ENCODE measurements around the gene OR6Y1. TPM values are rescaled to one million over a fixed set of nuclear protein-coding genes. Genes with fewer than 3 reads are reported as not detected.

The OR6Y1 gene
- total RNA-seq, 4 donors from 2014 or later, result not detected

DNA sequence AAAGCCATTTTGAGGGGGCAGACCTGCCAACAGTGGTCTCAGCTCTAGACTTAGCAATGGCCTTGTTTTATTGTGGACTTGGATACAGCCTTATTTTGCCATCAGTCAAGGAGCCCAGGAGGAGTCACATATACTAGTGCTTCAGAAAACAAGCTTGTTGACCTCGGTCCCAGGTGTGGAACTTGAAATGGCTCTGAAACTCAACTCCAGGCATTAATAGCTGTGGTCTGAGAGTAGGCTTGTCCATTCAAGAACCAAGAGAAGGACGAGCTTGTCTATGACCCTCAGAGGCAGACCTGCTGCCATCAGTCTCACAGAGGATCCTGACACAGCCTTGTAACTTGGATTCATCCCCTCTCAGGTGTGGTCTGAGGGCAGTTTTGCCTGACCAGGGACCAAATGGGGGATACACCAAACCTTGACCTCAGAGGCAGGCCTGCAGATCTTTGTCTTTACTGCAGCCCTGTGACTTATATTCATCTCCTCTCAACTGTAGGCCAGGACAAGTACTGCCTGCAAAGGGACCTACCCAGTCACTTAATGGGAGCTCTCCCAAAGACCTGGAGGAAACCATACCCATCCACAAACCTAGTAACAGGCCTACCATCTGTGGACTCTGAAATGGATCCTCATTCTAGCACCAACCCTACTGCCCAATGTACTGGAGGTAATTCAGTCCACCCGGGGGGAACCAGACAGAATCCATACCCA is 33.1 kb downstream of the OR6Y1 start:
- intact Hi-C loops (cut with DNase I; ENCODE audit: low total_unique reads), result no loop called here
- Histone ChIP-seq H3K9me3 (no peaks in the 10 kb centered on the region), H3K36me3 (no peaks in the 10 kb centered on the region), H3K4me3 (no peak overlapping the region), H3K27ac (no peak overlapping the region), H3K4me1 (no peaks in the 10 kb centered on the region), H3K27me3 (no peaks in the 10 kb centered on the region)
- TF ChIP-seq POLR2AphosphoS5 (IDR thresholded peaks at IDR 0.05) (no peak), EP300 (IDR thresholded peaks at IDR 0.05; ENCODE audit: low read depth) (no peak), POLR2A (IDR thresholded peaks at IDR 0.05) (no peak)
- TF ChIP-seq, protein P1, sequence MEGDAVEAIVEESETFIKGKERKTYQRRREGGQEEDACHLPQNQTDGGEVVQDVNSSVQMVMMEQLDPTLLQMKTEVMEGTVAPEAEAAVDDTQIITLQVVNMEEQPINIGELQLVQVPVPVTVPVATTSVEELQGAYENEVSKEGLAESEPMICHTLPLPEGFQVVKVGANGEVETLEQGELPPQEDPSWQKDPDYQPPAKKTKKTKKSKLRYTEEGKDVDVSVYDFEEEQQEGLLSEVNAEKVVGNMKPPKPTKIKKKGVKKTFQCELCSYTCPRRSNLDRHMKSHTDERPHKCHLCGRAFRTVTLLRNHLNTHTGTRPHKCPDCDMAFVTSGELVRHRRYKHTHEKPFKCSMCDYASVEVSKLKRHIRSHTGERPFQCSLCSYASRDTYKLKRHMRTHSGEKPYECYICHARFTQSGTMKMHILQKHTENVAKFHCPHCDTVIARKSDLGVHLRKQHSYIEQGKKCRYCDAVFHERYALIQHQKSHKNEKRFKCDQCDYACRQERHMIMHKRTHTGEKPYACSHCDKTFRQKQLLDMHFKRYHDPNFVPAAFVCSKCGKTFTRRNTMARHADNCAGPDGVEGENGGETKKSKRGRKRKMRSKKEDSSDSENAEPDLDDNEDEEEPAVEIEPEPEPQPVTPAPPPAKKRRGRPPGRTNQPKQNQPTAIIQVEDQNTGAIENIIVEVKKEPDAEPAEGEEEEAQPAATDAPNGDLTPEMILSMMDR (IDR thresholded peaks at IDR 0.05), result no peak
- DNase-seq, result no peak
- WGBS, 2 donors (ENCODE audit: low coverage in 1 of 2), result 64 to 73% methylated on average over 3 of the region's 3 CpGs
- in situ Hi-C loops (cut with MboI; ENCODE audit: low pct_ligation_motif_present in 1 of 4, low pct_unique_long_range_greater_than_20kb in 1 of 4, low sequenced_read_pairs in 3 of 4), result loop anchor here in 2 of 4 donors (25.0 kb wide), 2 partner anchors 466 to 566 kb away; partner anchors contain the start of gene AIM2 (in 1 of the 2)

DNA sequence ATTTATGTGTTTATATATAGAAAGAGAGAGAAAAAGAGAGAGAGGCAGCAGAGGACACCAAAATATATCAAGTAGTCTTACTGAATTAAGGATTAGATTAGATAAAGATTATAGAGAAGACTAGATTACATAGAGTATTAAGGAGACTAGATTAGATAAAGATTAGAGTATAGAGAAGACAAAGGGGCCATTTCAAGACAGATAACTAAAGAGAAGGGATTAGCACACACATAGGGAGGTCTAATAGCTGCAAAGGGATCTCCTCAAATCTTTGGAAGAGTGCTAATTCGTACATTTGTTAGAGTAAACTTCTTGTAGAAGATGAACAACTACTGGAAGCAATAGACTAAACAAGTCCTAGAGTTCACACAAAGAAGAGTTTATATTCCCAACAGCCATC is 34.2 kb downstream of the OR6Y1 start:
- no peaks in the 10 kb centered on the region for H3K36me3 ChIP-seq
- 33 to 38% methylated on average over 1 of the region's 1 CpG for WGBS, 2 donors (ENCODE audit: low coverage in 1 of 2)
- in situ Hi-C loops (cut with MboI; ENCODE audit: low pct_ligation_motif_present in 1 of 4, low pct_unique_long_range_greater_than_20kb in 1 of 4, low sequenced_read_pairs in 3 of 4), result loop anchor here in 2 of 4 donors (25.0 kb wide), 2 partner anchors 467 to 567 kb away; partner anchors contain the start of gene AIM2 (in 1 of the 2)
- intact Hi-C loops (cut with DNase I; ENCODE audit: low total_unique reads), result no loop called here
- no peak overlapping the region for H3K4me3 ChIP-seq
- no peak for TF ChIP-seq POLR2AphosphoS5 (IDR thresholded peaks at IDR 0.05)
- TF ChIP-seq POLR2A (IDR thresholded peaks at IDR 0.05), result no peak
- TF ChIP-seq EP300 (IDR thresholded peaks at IDR 0.05; ENCODE audit: low read depth), result no peak
- TF ChIP-seq, protein P1 (IDR thresholded peaks at IDR 0.05), result no peak
- no peaks in the 10 kb centered on the region for H3K27me3 ChIP-seq
- no peak overlapping the region for H3K27ac ChIP-seq
- H3K9me3 ChIP-seq, result no peaks in the 10 kb centered on the region
- no peak for DNase-seq
- no peaks in the 10 kb centered on the region for H3K4me1 ChIP-seq

DNA sequence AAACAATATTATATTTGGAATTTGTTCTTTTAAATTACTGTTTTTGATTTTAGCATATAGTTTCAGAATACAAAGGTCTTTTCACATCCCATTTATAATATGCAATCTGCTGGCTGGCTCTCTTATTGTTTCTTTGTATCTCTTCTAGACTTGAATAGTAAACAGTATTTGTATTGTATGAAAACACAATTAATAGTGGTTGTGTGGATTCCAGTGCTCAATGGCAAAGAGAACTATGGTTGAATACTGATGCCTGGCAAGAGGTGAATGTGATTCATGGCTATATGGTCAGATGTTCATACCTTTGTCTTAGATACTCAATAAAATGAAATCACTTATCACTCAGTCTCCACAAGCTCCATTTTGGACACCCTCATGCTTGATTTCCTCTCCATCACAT is 37.2 kb downstream of the OR6Y1 start:
- H3K27ac ChIP-seq, result no peak overlapping the region
- intact Hi-C loops (cut with DNase I; ENCODE audit: low total_unique reads), result loop anchor here (5.0 kb wide), 1 partner anchor 100 kb away; no protein-coding TSS in a partner anchor
- DNase-seq, result no peak
- TF ChIP-seq POLR2AphosphoS5 (IDR thresholded peaks at IDR 0.05), result no peak
- H3K36me3 ChIP-seq, result no peaks in the 10 kb centered on the region
- H3K4me3 ChIP-seq, result no peak overlapping the region
- in situ Hi-C loops (cut with MboI; ENCODE audit: low pct_ligation_motif_present in 1 of 4, low pct_unique_long_range_greater_than_20kb in 1 of 4, low sequenced_read_pairs in 3 of 4), result loop anchor here in 2 of 4 donors (25.0 kb wide), 2 partner anchors 470 to 570 kb away; partner anchors contain the start of gene AIM2 (in 1 of the 2)
- H3K27me3 ChIP-seq, result no peaks in the 10 kb centered on the region
- no peaks in the 10 kb centered on the region for H3K9me3 ChIP-seq
- no peaks in the 10 kb centered on the region for H3K4me1 ChIP-seq

DNA sequence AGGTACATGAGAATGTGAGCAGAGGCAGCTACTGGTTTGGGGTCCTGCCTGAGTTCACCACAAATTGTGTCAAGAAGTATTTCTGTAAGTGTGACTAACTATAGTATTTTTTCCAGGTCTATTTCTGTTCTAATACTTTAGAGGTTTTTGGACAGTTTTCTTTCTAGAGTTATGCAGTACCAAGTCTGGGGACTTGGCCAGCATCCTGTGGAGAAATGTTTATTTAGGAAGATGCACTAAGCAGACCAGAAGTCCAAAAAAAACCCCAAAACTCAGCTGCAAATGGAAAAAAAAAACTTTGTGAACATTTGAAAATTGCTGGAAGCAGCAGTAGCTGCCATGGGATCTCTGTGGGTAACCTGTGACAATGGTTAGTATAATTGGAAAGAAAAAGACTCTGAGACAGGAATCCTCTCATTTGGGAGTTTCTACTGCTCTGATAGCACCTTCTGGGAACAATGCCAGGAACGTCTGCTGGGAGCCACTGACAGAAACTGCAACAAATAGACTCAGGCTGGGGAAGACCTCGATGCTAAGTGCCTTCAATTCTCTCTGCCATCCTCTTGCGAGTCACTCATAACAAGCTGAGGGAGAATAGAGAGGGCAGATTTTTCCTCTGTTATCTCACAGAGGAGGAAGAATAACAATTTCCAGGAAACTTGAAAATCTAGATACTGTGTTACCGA is 44.6 kb downstream of the OR6Y1 start:
- no peak for DNase-seq
- WGBS, 2 donors (ENCODE audit: low coverage in 1 of 2), result 47 to 51% methylated on average over 3 to 4 of the region's 4 CpGs
- Histone ChIP-seq H3K27ac (no peak overlapping the region), H3K9me3 (no peaks in the 10 kb centered on the region), H3K27me3 (no peaks in the 10 kb centered on the region), H3K4me3 (no peak overlapping the region), H3K4me1 (no peaks in the 10 kb centered on the region), H3K36me3 (no peaks in the 10 kb centered on the region)
- in situ Hi-C loops (cut with MboI; ENCODE audit: low pct_ligation_motif_present in 1 of 4, low pct_unique_long_range_greater_than_20kb in 1 of 4, low sequenced_read_pairs in 3 of 4), result loop anchor here in 2 of 4 donors (25.0 kb wide), 2 partner anchors 478 to 578 kb away; partner anchors contain the start of gene AIM2 (in 1 of the 2)
- intact Hi-C loops (cut with DNase I; ENCODE audit: low total_unique reads), result no loop called here
- TF ChIP-seq EP300 (IDR thresholded peaks at IDR 0.05; ENCODE audit: low read depth) (no peak), POLR2A (IDR thresholded peaks at IDR 0.05) (no peak), POLR2AphosphoS5 (IDR thresholded peaks at IDR 0.05) (no peak)
- TF ChIP-seq, protein P1 (IDR thresholded peaks at IDR 0.05), result no peak
